Activated T-helper 17 cell treated with anti-CD3 and anti-CD28 coated beads, Interleukin-2, amount 50 U/mL, for 72 hours (primary cell): ENCODE results near the gene GALNT2. TPM values are rescaled to one million over a fixed set of nuclear protein-coding genes. Genes with fewer than 3 reads are reported as not detected.

ENCODE experiments used
- ATAC-seq: fragments of 150-1000 bp; cut with Tn5 transposase; replicated peaks from 2 replicates; pipeline ENCODE4 v1.10.0; 2021; ENCODE audit warnings: mild to moderate bottlenecking, moderate library complexity
- H3K27ac Mint-ChIP-seq: one replicate; pipeline ENCODE4 v1.8.0; 2022; ENCODE audit warnings: mixed read lengths
- H3K27me3 Mint-ChIP-seq: one replicate; pipeline ENCODE4 v1.8.0; 2022; ENCODE audit warnings: mixed read lengths
- H3K36me3 Mint-ChIP-seq: one replicate; pipeline ENCODE4 v1.8.0; 2022; ENCODE audit warnings: low read depth, mild to moderate bottlenecking, mixed read lengths
- H3K4me1 Mint-ChIP-seq: one replicate; pipeline ENCODE4 v1.8.0; 2022; ENCODE audit warnings: mixed read lengths
- H3K4me3 Mint-ChIP-seq: one replicate; pipeline ENCODE4 v1.8.0; 2022; ENCODE audit warnings: mild to moderate bottlenecking, mixed read lengths
- H3K9me3 Mint-ChIP-seq: one replicate; pipeline ENCODE4 v1.8.0; 2022; ENCODE audit warnings: mixed read lengths
- total RNA-seq, 2 donors: library from RNA; stranded (reverse); gene quantifications; one replicate each; pipeline ENCODE4 v1.2.3, GENCODE V29; 2022

The GALNT2 gene
- total RNA-seq, 2 donors from 2014 or later = 49.7 to 53.6 TPM

GRCh38 chr1:230147253-230148125, 80.5 kb downstream of the GALNT2 start:
- Mint-ChIP-seq H3K4me3 (no peak overlapping the region), H3K36me3 (no peaks in the 10 kb centered on the region), H3K4me1 (peaks cover 12% of the 10 kb centered on the region), H3K9me3 (no peaks in the 10 kb centered on the region), H3K27me3 (no peaks in the 10 kb centered on the region), H3K27ac (no peak overlapping the region)
- no peak for ATAC-seq

- Mint-ChIP-seq H3K4me1 (peaks cover 12% of the 10 kb centered on the region), H3K4me3 (no peak overlapping the region), H3K27me3 (no peaks in the 10 kb centered on the region), H3K9me3 (no peaks in the 10 kb centered on the region), H3K36me3 (no peaks in the 10 kb centered on the region), H3K27ac (no peak overlapping the region)
- ATAC-seq = no peak
Observed at GRCh38 chr1:230148126-230148652, 81.2 kb downstream of the GALNT2 start.

GRCh38 chr1:230148768-230149469, 81.9 kb downstream of the GALNT2 start:
- no peak overlapping the region for H3K27ac Mint-ChIP-seq
- H3K4me3 Mint-ChIP-seq = no peak overlapping the region
- no peaks in the 10 kb centered on the region for H3K9me3 Mint-ChIP-seq
- ATAC-seq = no peak
- peaks cover 10% of the 10 kb centered on the region for H3K4me1 Mint-ChIP-seq
- no peaks in the 10 kb centered on the region for H3K36me3 Mint-ChIP-seq
- H3K27me3 Mint-ChIP-seq = no peaks in the 10 kb centered on the region

- H3K4me1 Mint-ChIP-seq = peaks cover 8% of the 10 kb centered on the region
- no peaks in the 10 kb centered on the region for H3K36me3 Mint-ChIP-seq
- no peaks in the 10 kb centered on the region for H3K27me3 Mint-ChIP-seq
- no peak for ATAC-seq
- H3K4me3 Mint-ChIP-seq = no peak overlapping the region
- H3K27ac Mint-ChIP-seq = no peak overlapping the region
- no peaks in the 10 kb centered on the region for H3K9me3 Mint-ChIP-seq
Observed at GRCh38 chr1:230149751-230150584, 82.9 kb downstream of the GALNT2 start.

GRCh38 chr1:230150615-230151014, 83.6 kb downstream of the GALNT2 start:
- Mint-ChIP-seq H3K27me3 (no peaks in the 10 kb centered on the region), H3K9me3 (no peaks in the 10 kb centered on the region), H3K4me1 (peaks cover 10% of the 10 kb centered on the region), H3K4me3 (no peak overlapping the region), H3K36me3 (no peaks in the 10 kb centered on the region), H3K27ac (no peak overlapping the region)
- ATAC-seq = no peak

GRCh38 chr1:230151924-230152468, 85.0 kb downstream of the GALNT2 start:
- no peak for ATAC-seq
- Mint-ChIP-seq H3K36me3 (no peaks in the 10 kb centered on the region), H3K9me3 (no peaks in the 10 kb centered on the region), H3K27ac (no peak overlapping the region), H3K4me3 (no peak overlapping the region), H3K4me1 (peaks cover 13% of the 10 kb centered on the region), H3K27me3 (no peaks in the 10 kb centered on the region)

GRCh38 chr1:230152999-230153398, 86.0 kb downstream of the GALNT2 start:
- ATAC-seq = no peak
- H3K27ac Mint-ChIP-seq = no peak overlapping the region
- H3K27me3 Mint-ChIP-seq = no peaks in the 10 kb centered on the region
- H3K9me3 Mint-ChIP-seq = no peaks in the 10 kb centered on the region
- H3K4me3 Mint-ChIP-seq = no peak overlapping the region
- H3K36me3 Mint-ChIP-seq = no peaks in the 10 kb centered on the region
- H3K4me1 Mint-ChIP-seq = peaks cover 20% of the 10 kb centered on the region

- H3K36me3 Mint-ChIP-seq = no peaks in the 10 kb centered on the region
- ATAC-seq = no peak
- peaks cover 22% of the 10 kb centered on the region for H3K4me1 Mint-ChIP-seq
- no peaks in the 10 kb centered on the region for H3K27me3 Mint-ChIP-seq
- H3K27ac Mint-ChIP-seq = no peak overlapping the region
- H3K9me3 Mint-ChIP-seq = no peaks in the 10 kb centered on the region
- H3K4me3 Mint-ChIP-seq = no peak overlapping the region
Observed at GRCh38 chr1:230153641-230154296, 86.7 kb downstream of the GALNT2 start.

- no peak for ATAC-seq
- no peaks in the 10 kb centered on the region for H3K9me3 Mint-ChIP-seq
- H3K4me3 Mint-ChIP-seq = no peak overlapping the region
- H3K27me3 Mint-ChIP-seq = no peaks in the 10 kb centered on the region
- peaks cover 26% of the 10 kb centered on the region for H3K4me1 Mint-ChIP-seq
- peak overlapping the region; percentile 15 for H3K27ac Mint-ChIP-seq
- no peaks in the 10 kb centered on the region for H3K36me3 Mint-ChIP-seq
Observed at GRCh38 chr1:230155021-230155420, 88.0 kb downstream of the GALNT2 start.

- H3K27me3 Mint-ChIP-seq = no peaks in the 10 kb centered on the region
- H3K4me3 Mint-ChIP-seq = no peak overlapping the region
- H3K9me3 Mint-ChIP-seq = no peaks in the 10 kb centered on the region
- no peak for ATAC-seq
- H3K27ac Mint-ChIP-seq = no peak overlapping the region
- peaks cover 27% of the 10 kb centered on the region for H3K4me1 Mint-ChIP-seq
- H3K36me3 Mint-ChIP-seq = no peaks in the 10 kb centered on the region
Observed at GRCh38 chr1:230156068-230156467, 89.0 kb downstream of the GALNT2 start.

GRCh38 chr1:230156536-230156935, 89.5 kb downstream of the GALNT2 start:
- Mint-ChIP-seq H3K9me3 (no peaks in the 10 kb centered on the region), H3K36me3 (no peaks in the 10 kb centered on the region), H3K27ac (peak overlapping the region; percentile 37), H3K4me3 (no peak overlapping the region), H3K27me3 (no peaks in the 10 kb centered on the region), H3K4me1 (peaks cover 27% of the 10 kb centered on the region)
- ATAC-seq = no peak

- Mint-ChIP-seq H3K36me3 (no peaks in the 10 kb centered on the region), H3K4me3 (no peak overlapping the region), H3K27ac (peak overlapping the region; percentile 75), H3K27me3 (no peaks in the 10 kb centered on the region), H3K9me3 (no peaks in the 10 kb centered on the region), H3K4me1 (peaks cover 27% of the 10 kb centered on the region)
- no peak for ATAC-seq
Observed at GRCh38 chr1:230157420-230158390, 90.7 kb downstream of the GALNT2 start.
